Mesangial cell (primary cell): Measurements from ENCODE around the gene TAF11L13. TPM values are rescaled to one million over a fixed set of nuclear protein-coding genes. Genes with fewer than 3 reads are reported as not detected.

Source experiments
- total RNA-seq: library from RNA; depleted of rRNA; stranded (reverse); fragments of >200 nt; gene quantifications from 2 replicates; pipeline ENCODE4 v1.2.3, GENCODE V29; 2015

TAF11L13 gene
- total RNA-seq, result not detected in 2 replicates

GRCh38 chr5:17631788-17632187 lies at the start of gene TAF11L13:
Gene TAF11L13 (plus strand): TSS chr5:17632088.

GRCh38 chr5:17585658-17586057 lies 46.2 kb upstream of the TAF11L13 start, which contains the start of gene TAF11L7:
Gene TAF11L7 (minus strand): TSS chr5:17585758.

GRCh38 chr5:17590860-17591259 lies 41.0 kb upstream of the TAF11L13 start, which contains the start of gene TAF11L8:
Gene TAF11L8 (minus strand): TSS chr5:17590960.

GRCh38 chr5:17594255-17594654 lies 37.6 kb upstream of the TAF11L13 start, which contains the start of gene TAF11L9:
Gene TAF11L9 (minus strand): TSS chr5:17594394.

GRCh38 chr5:17597728-17598127 lies 34.2 kb upstream of the TAF11L13 start, which contains the start of gene TAF11L10:
Gene TAF11L10 (minus strand): TSS chr5:17597828.

GRCh38 chr5:17603880-17604279 lies 28.0 kb upstream of the TAF11L13 start, which contains the start of gene TAF11L11:
Gene TAF11L11 (plus strand): TSS chr5:17604183.

GRCh38 chr5:17610092-17610491 lies 21.8 kb upstream of the TAF11L13 start, which contains the start of gene TAF11L12:
Gene TAF11L12 (plus strand): TSS chr5:17610392.

GRCh38 chr5:17634160-17634559 lies 2.3 kb downstream of the TAF11L13 start, which contains the start of gene TAF11L14:
Gene TAF11L14 (plus strand): TSS chr5:17634460.

Other genes starting within 250 kb of the TAF11L13 start
- gene TAF11L2, start 133.9 kb upstream of the TAF11L13 start, total RNA-seq, result not detected in 2 replicates
- gene TAF11L3, start 113.7 kb upstream of the TAF11L13 start, total RNA-seq, result not detected in 2 replicates
- not detected in 2 replicates for gene TAF11L4, start 110.3 kb upstream of the TAF11L13 start, total RNA-seq
- not detected in 2 replicates for gene TAF11L5, start 106.9 kb upstream of the TAF11L13 start, total RNA-seq
- gene TAF11L6, start 103.4 kb upstream of the TAF11L13 start, total RNA-seq, result not detected in 2 replicates
- gene TAF11L7, start 46.3 kb upstream of the TAF11L13 start, total RNA-seq, result not detected in 2 replicates
- not detected in 2 replicates for gene TAF11L8, start 41.1 kb upstream of the TAF11L13 start, total RNA-seq
- gene TAF11L9, start 37.7 kb upstream of the TAF11L13 start, total RNA-seq, result not detected in 2 replicates
- not detected in 2 replicates for gene TAF11L10, start 34.3 kb upstream of the TAF11L13 start, total RNA-seq
- gene TAF11L11, start 27.9 kb upstream of the TAF11L13 start, total RNA-seq, result not detected in 2 replicates
- not detected in 2 replicates for gene TAF11L12, start 21.7 kb upstream of the TAF11L13 start, total RNA-seq
- gene TAF11L14, start 2.4 kb downstream of the TAF11L13 start, total RNA-seq, result not detected in 2 replicates